GM12878 (cell line): ENCODE results near the gene PSG3. TPM values are rescaled to one million over a fixed set of nuclear protein-coding genes. Genes with fewer than 3 reads are reported as not detected.

Experiments
- STAT3 ChIP-seq: IDR thresholded peaks from 2 replicates; pipeline ENCODE4 v1.6.1; 2011; ENCODE audit warnings: low read depth, low read length, improper control_type of control experiment
- SUZ12 ChIP-seq: fragments of 200-600 bp; sonication (generic); IDR thresholded peaks from one replicate; pipeline ENCODE4 v1.6.1; 2018; ENCODE audit warnings: antibody characterized with exemption, mild to moderate bottlenecking; ENCODE audit not compliant: unreplicated experiment
- TBL1XR1 ChIP-seq: IDR thresholded peaks from 2 replicates; pipeline ENCODE4 v1.6.1; 2012; ENCODE audit warnings: low read depth, low read length, improper control_type of control experiment
- ZNF274 ChIP-seq: IDR thresholded peaks from one replicate; pipeline ENCODE4 v1.8.0; 2011; ENCODE audit not compliant: insufficient read length, insufficient read depth
- polyA plus RNA-seq, 11 experiments: library from polyadenylated mRNA; depleted of rRNA in 4 of 11; unstranded in 6 of 11; stranded (reverse) in 5 of 11; fragments of >200 nt; fragmentation: Nextera tagmentation in 4 of 11; fragmentation: Illumina TruSeq in 1 of 11; extraction: Ambion mirVana in 4 of 11; extraction: Trizol in 1 of 11; gene quantifications; 1 replicate in 1 of 11; 2 replicates in 10 of 11; pipeline versions ENCODE4 v1.2.1 to v1.2.3, GENCODE V29; 2011 to 2016; ENCODE audit warnings: inconsistent platforms in 2 of 11, missing spikeins in 2 of 11, low read depth in 1 of 11
- total RNA-seq, 4 experiments: library from RNA; depleted of rRNA in 3 of 4; stranded (reverse); fragments of >200 nt in 3 of 4; fragmentation: Illumina TruSeq in 1 of 4; extraction: Trizol in 1 of 4; gene quantifications; 2 replicates each; pipeline versions ENCODE4 v1.2.1 to v1.2.3, GENCODE V29; 2013 to 2021
- TF ChIP-seq, protein P1 (sequence below): IDR thresholded peaks from 2 replicates; pipeline ENCODE4 v1.6.1; 2011; ENCODE audit warnings: borderline replicate concordance, low read depth, mild to moderate bottlenecking, moderate library complexity, low read length; ENCODE audit not compliant: insufficient read depth, poor library complexity, severe bottlenecking
- TF ChIP-seq, protein P2 (sequence below): IDR thresholded peaks from 2 replicates; pipeline ENCODE4 v1.6.1; 2012; ENCODE audit warnings: low read depth, low read length, improper control_type of control experiment
- TF ChIP-seq, protein P3 (sequence below), 3 experiments: IDR thresholded peaks in 2 of 3; conservative IDR thresholded peaks in 1 of 3; 2 replicates each; pipeline ENCODE4 v1.5.1; 2011; ENCODE audit warnings: low read depth in 3 of 3, low read length in 3 of 3, mild to moderate bottlenecking in 3 of 3, control low read depth in 2 of 3, moderate library complexity in 2 of 3, inconsistent platforms in 1 of 3, mixed read lengths in 1 of 3; ENCODE audit not compliant: control insufficient read depth in 2 of 3, insufficient read depth in 1 of 3; ENCODE audit errors: extremely low read depth in 1 of 3

The PSG3 gene
- total and polyA plus RNA-seq, 10 of the 15 experiments (the other 5 are each of a cell fraction or from before 2014, with no cell fraction given), result not detected

DNA sequence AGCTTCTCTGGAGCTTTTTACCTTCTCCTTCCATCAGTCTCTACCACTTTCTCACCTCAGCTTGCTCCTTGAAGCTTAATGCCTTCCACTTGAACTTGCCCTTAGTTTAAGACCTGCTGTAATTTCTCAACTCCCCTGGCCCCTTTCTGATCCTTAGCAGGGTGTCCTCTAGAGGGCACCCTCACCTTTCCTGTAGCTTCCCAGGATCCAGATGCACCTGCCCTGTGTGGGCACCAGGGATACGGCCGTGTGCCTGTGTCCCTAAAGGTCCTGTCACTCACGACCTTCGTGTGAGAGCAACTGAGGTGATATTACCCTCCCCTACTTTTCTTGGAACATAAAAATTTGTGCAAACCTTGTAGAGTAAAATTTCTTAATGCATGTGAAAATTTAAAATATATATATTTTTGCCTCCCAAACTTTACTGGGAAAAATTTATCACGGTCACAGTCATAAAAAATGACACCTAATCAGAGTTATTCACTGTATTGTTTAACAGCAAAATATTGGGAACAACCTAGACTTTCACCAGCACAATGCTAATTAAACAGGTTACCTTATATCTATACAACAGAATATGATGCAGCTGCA, 46.4 kb downstream of the PSG3 start (continued):
- TF ChIP-seq, protein P1, sequence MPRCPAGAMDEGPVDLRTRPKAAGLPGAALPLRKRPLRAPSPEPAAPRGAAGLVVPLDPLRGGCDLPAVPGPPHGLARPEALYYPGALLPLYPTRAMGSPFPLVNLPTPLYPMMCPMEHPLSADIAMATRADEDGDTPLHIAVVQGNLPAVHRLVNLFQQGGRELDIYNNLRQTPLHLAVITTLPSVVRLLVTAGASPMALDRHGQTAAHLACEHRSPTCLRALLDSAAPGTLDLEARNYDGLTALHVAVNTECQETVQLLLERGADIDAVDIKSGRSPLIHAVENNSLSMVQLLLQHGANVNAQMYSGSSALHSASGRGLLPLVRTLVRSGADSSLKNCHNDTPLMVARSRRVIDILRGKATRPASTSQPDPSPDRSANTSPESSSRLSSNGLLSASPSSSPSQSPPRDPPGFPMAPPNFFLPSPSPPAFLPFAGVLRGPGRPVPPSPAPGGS, result no peak
- TF ChIP-seq ZNF274 (no peak), STAT3 (no peak), TBL1XR1 (no peak), SUZ12 (no peak)
- TF ChIP-seq, protein P2, sequence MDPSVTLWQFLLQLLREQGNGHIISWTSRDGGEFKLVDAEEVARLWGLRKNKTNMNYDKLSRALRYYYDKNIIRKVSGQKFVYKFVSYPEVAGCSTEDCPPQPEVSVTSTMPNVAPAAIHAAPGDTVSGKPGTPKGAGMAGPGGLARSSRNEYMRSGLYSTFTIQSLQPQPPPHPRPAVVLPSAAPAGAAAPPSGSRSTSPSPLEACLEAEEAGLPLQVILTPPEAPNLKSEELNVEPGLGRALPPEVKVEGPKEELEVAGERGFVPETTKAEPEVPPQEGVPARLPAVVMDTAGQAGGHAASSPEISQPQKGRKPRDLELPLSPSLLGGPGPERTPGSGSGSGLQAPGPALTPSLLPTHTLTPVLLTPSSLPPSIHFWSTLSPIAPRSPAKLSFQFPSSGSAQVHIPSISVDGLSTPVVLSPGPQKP, result no peak
- TF ChIP-seq, protein P3, sequence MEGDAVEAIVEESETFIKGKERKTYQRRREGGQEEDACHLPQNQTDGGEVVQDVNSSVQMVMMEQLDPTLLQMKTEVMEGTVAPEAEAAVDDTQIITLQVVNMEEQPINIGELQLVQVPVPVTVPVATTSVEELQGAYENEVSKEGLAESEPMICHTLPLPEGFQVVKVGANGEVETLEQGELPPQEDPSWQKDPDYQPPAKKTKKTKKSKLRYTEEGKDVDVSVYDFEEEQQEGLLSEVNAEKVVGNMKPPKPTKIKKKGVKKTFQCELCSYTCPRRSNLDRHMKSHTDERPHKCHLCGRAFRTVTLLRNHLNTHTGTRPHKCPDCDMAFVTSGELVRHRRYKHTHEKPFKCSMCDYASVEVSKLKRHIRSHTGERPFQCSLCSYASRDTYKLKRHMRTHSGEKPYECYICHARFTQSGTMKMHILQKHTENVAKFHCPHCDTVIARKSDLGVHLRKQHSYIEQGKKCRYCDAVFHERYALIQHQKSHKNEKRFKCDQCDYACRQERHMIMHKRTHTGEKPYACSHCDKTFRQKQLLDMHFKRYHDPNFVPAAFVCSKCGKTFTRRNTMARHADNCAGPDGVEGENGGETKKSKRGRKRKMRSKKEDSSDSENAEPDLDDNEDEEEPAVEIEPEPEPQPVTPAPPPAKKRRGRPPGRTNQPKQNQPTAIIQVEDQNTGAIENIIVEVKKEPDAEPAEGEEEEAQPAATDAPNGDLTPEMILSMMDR (IDR thresholded peaks at IDR 0.05 in 2 of 3, conservative IDR thresholded peaks at IDR 0.05 in 1 of 3; ENCODE audit: control insufficient read depth in 2 of 3, extremely low read depth in 1 of 3, insufficient read depth in 1 of 3, low read depth in 3 of 3, low read length in 3 of 3), result peak; percentile 46 to 50 (median 48)
